Esophagus muscularis mucosa (tissue), 4 donors: ENCODE measurements around the gene ABI3.
"Not testable (repeated sequence)": the region's sequence is repeated elsewhere in the genome, so short reads cannot be mapped to it uniquely, and the experiment has no call there.

Experiments
- CTCF ChIP-seq, 3 experiments: fragments of 200-600 bp in 2 of 3; fragments of 450-650 bp in 1 of 3; sonication (generic) in 2 of 3; IDR thresholded peaks; one replicate each; pipeline ENCODE4 v1.5.1; 2017 to 2019; ENCODE audit warnings: antibody characterized with exemption in 3 of 3, mild to moderate bottlenecking in 2 of 3, moderate library complexity in 1 of 3
- EP300 ChIP-seq: sonication (generic); formaldehyde crosslinking; IDR thresholded peaks from one replicate; pipeline ENCODE4 v1.6.1; 2017; ENCODE audit warnings: antibody characterized with exemption
- POLR2A ChIP-seq: fragments of 450-650 bp; IDR thresholded peaks from one replicate; pipeline ENCODE4 v1.6.1; 2017; ENCODE audit warnings: antibody characterized with exemption, moderate library complexity, mild to moderate bottlenecking, low read depth
- POLR2AphosphoS5 ChIP-seq, 2 donors: sonication (generic); formaldehyde crosslinking; IDR thresholded peaks; one replicate each; pipeline ENCODE4 v1.6.1; 2017; ENCODE audit warnings: antibody characterized with exemption in 2 of 2

GRCh38 chr17:49184522-49184921 is 26.0 kb upstream of the ABI3 start:
- not testable (repeated sequence) for TF ChIP-seq POLR2A; CTCF (IDR thresholded peaks at IDR 0.05); EP300; POLR2AphosphoS5 (IDR thresholded peaks at IDR 0.05)
